MM.1S (cell line): ENCODE data around the gene MAGEE2.

Experiments used
- EZH2 ChIP-seq: fragments of 300-600 bp; sonication (generic); optimal IDR thresholded peaks from 2 replicates; pipeline ENCODE3; 2017; ENCODE audit warnings: low read depth, mild to moderate bottlenecking, antibody characterized with exemption, low read length, mixed read lengths
- EZH2phosphoT487 ChIP-seq: fragments of 300-600 bp; sonication (generic); IDR thresholded peaks from 2 replicates; pipeline ENCODE4 v1.6.1; 2018; ENCODE audit warnings: antibody characterized with exemption, low read length
- TF ChIP-seq, protein P1 (sequence below): fragments of 300-600 bp; sonication (generic); IDR thresholded peaks from 2 replicates; pipeline ENCODE4 v1.5.1; 2016; ENCODE audit warnings: antibody characterized with exemption, low read length, mixed read lengths

DNA sequence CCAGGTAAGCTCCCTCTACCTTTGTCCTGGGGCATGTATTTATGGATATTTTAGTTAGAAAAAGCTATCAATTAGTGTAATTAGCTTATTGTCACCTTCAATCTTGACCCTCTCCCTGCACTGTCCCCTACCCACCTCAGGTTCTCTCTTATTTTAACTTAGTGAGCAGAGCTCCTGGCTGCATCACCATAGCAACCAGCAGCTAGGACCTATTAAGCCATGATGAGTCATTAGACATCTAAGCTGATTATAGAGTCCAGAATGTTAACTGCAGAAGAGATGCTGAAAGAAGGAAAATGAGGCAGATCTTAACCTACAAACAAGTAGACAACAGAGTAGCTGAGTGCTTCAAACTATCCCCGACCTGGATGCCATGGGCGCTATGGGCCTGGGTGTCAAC lies 36.6 kb downstream of the MAGEE2 start:
- TF ChIP-seq EZH2 (no peak), EZH2phosphoT487 (no peak)
- TF ChIP-seq, protein P1, sequence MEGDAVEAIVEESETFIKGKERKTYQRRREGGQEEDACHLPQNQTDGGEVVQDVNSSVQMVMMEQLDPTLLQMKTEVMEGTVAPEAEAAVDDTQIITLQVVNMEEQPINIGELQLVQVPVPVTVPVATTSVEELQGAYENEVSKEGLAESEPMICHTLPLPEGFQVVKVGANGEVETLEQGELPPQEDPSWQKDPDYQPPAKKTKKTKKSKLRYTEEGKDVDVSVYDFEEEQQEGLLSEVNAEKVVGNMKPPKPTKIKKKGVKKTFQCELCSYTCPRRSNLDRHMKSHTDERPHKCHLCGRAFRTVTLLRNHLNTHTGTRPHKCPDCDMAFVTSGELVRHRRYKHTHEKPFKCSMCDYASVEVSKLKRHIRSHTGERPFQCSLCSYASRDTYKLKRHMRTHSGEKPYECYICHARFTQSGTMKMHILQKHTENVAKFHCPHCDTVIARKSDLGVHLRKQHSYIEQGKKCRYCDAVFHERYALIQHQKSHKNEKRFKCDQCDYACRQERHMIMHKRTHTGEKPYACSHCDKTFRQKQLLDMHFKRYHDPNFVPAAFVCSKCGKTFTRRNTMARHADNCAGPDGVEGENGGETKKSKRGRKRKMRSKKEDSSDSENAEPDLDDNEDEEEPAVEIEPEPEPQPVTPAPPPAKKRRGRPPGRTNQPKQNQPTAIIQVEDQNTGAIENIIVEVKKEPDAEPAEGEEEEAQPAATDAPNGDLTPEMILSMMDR = no peak
